GM11168 (cell line): ENCODE results near the gene IFI16.

Experiments used
- in situ Hi-C: fragments of 300-500 bp; cut with MboI; formaldehyde crosslinking; loops from one replicate; pipeline ENCODE4 v1.12.0; 2022; ENCODE audit warnings: low sequenced_read_pairs; ENCODE audit not compliant: unreplicated experiment

IFI16 gene

GRCh38 chr1:159055181-159055641, 45.5 kb downstream of the IFI16 start:
- in situ Hi-C loops, result no loop called here

DNA sequence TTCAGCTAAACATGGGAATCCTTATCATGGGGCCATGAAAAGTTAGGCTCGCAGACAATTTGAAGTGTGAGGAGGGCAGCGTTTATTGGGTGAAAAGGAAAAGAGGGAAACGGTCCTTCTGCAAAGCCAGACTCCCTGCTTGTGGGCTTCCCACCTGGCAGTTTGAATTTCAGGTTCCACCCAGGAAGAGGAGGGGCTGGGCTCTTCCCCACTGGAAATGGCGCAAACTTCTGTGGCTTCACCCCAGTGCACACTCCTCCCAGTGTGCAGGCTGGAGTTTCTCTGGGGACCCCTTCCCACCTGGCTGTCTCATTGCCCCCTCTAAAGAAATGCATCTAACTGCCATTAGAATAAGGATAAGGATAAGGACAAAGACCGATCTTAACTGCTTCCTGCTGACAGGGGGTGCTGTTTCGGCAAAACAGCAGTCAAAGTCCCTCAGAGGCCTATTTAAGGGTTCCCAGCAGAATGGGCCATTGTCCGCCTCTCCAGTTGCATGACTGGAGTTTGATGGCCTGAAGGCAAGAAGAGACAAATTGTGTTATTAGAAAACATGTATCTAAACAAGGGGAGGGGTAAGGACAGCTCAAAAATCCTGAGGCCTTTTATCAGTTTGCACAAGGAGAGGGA, 46.5 kb downstream of the IFI16 start:
- in situ Hi-C loops, result no loop called here

GRCh38 chr1:159058751-159059150, 49.0 kb downstream of the IFI16 start:
- in situ Hi-C loops, result no loop called here

- in situ Hi-C loops, result no loop called here
Measured at GRCh38 chr1:159065106-159065505, 55.4 kb downstream of the IFI16 start.

DNA sequence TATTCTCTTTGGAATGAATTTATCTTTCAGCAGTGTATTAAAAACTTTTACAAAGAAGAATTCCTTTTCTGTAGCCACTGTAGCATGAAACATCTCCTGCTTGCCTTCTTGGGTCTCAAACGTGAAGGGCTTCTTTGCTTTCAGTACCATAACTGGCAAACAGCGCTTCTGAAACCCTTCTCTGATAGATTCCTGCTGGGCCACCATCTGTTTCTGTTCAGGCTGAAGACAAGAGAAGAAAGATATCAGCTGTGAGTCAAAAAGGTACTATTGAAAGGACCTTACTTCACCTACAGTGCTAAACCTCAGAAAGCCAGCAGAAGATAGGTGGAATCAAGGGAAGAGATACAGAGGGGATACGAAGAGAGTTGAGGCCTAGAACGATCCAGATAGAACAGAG, 56.4 kb downstream of the IFI16 start:
- in situ Hi-C loops, result no loop called here

DNA sequence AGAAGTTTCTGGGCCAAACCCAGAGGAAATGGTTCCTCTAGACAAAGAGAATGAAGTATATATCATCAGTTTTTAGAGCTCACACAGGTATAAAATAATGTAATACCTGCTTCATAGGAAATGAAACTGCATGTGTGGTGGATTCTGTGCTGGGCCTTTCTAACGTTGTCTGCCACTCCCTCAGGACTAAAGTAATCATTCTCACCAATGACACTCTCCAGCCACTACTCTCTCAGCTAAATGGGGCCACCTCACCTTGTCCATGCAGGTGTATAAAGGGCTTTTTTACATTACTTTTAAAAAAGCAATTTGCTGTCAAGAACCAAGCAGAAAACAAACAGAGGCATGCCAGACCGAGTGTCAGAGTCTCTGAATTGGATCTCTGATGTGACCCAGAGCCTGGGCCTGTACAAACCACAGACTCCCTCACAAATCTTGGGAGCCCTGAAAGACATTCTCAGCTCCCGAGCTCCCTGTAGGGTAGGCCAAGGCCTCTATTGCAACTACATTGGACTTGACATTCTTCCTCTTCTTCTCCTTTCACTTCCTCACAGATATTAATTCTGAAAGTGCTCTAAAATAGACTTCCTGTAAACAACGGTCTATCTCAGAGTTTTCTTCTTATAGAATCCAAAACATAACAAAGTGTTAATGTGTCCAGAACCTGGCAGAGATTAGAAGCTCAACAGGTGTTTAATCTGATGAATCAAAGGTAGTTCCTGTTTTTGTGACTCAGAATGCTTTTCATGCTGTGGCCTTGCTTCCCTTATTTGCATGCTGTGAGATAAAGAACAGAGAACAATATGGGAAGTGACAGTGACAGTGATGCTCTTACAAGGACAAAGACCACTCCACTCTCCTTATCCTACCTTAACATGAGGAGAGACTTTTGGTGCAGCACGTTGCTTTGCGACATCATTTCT, 58.3 kb downstream of the IFI16 start:
- in situ Hi-C loops, result no loop called here

DNA sequence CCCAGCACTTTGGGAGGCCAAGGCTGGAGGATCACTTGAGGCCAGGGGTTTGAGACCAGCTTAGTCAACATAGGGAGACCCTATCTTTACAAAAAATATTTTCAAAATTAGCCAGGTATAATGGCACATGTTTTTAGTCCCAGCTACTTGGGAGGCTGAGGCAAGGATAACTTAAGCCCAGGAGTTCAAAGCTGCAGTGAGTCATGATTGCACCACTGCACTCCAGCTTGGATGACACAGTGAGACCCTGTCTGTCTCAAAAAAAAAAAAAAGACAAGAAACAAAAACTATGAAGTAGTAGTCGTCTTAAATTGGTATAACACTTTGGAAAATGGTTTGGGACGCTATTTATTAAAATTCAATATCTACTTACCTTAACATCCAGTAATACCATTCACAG, 59.2 kb downstream of the IFI16 start:
- in situ Hi-C loops, result no loop called here

GRCh38 chr1:159071970-159072582, 62.4 kb downstream of the IFI16 start:
- in situ Hi-C loops, result no loop called here

GRCh38 chr1:159076438-159077119, 66.9 kb downstream of the IFI16 start, which contains the start of gene AIM2:
AIM2 (minus strand) TSS chr1:159076766; CDS start chr1:159073499, 3,267 bp downstream.
- in situ Hi-C loops, result no loop called here

- in situ Hi-C loops, result no loop called here
Measured at GRCh38 chr1:159077120-159077961, 67.6 kb downstream of the IFI16 start.

GRCh38 chr1:159079525-159079924, 69.8 kb downstream of the IFI16 start:
- in situ Hi-C loops, result no loop called here

- in situ Hi-C loops, result no loop called here
Measured at GRCh38 chr1:159081626-159082025, 71.9 kb downstream of the IFI16 start.

DNA sequence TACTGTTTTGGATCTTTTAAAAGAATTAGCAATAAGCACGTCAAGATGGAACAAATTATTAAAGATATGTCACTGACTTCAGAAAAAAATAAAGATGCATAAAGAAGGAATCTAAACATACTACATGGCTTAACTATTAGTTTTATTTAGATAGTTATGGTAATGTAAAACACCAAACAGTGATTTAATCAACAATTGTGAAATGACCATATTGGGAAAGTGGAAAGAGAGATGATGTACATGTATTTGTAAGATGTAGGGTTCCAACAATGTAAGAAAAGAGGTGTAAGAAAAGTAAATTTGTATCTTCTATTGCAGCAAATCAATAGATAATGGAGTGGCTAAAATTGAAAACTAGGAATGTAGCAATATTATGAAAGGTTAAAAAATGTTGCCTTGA, 73.3 kb downstream of the IFI16 start:
- in situ Hi-C loops, result no loop called here

GRCh38 chr1:159084152-159084551, 74.4 kb downstream of the IFI16 start:
- in situ Hi-C loops, result no loop called here

GRCh38 chr1:159084867-159085266, 75.2 kb downstream of the IFI16 start:
- in situ Hi-C loops, result no loop called here

GRCh38 chr1:159088050-159088449, 78.3 kb downstream of the IFI16 start:
- in situ Hi-C loops, result no loop called here

DNA sequence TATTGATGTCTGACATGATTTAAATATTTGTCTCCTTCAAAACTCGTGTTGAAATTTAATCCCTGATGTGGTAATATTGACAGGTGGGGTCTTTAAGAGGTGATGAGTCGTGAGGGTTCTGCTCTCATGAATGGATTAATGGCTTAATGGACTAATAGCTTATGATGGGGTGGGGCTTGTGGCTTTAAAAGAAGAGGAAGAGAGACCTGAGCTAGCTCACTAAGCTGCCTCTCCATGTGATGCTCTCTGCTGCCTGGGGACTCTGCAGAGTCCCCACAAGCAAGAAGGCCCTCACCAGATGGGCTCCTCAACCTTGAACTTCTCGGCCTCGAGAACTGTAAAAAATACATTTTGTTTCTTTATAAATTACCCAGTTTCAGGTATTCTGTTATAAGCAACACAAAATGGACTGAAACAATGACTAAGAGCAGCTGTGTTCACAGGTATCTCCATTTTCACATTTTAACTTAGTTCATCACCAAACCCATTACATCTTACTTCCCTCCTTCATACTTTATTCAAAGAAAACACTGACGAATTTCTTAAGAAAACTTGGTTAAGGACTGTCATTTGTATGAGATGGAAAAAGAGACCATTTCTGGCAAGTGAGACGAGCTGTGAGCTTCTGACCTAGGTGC, 79.0 kb downstream of the IFI16 start:
- in situ Hi-C loops, result no loop called here

DNA sequence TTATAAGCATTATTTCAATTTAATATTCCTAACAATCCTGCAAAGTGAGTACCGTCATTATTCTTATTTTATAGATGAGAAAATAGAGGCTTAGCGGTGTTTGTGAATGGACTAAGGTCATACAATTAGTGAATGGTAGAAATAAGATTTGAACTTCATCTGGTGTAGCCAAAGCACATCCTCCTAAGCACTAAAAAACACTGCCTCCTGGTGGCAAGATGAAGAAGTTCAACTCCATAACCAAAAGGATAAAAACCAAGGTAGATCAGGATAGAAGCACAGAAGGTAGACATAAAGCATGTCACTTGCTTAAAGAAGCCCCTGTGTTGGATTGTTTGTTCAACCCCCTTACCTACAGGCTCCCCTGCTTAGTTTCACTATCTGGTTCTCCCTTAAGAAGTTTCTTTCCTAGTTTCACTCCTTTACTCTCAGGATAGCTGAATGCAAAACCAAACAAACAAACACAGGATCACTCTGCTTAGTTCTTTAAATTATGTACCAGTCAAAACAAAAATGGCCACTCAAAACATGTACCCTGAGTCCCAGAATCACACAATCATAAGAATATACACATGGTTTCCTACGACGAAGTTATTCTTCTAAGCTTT, 79.6 kb downstream of the IFI16 start:
- in situ Hi-C loops, result no loop called here
